Measurements from ENCODE around the gene SLC43A2.

SLC43A2 gene

DNA sequence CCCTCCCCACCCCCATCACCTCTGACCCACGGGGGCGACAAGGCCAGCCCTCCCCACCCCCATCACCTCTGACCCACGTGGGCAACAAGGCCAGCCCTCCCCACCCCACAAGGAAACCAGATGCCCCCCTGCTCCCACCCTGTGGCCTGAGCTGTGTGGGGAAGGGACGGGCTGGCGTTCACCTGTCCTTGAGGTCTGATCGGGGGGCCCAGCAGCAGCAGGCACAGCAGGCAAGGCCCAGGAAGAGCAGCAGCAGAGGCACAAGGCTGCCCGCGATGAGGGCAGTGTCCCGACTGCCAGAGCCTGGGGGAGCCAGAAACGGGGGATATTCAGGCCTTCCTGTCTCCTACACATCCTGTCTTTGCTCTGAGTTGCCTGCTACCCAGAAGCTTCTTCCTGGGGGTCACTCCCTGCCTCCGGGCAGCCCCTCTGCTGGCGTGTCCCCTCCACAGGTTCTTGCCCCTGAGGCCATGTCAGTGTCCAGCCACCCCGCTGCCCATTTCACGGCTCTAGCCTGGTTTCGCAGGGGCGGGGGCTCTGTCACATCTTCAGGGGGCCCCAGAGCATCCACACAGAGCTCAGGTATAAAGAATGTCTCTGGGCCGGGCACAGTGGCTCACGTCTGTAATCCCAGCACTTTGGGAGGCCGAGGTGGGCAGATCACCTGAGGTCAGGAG, 10.1 kb upstream of the SLC43A2 start:
- H3K27me3 ChIP-seq (ENCODE audit: low read depth), result no peaks in the 10 kb centered on the region
- H3K36me3 ChIP-seq (replicated peaks), result no peaks in the 10 kb centered on the region
- no peak overlapping the region for H3K4me3 ChIP-seq
- in situ Hi-C loops (cut with MboI; ENCODE audit: low sequenced_read_pairs), result loop anchor here (25.0 kb wide), 1 partner anchor 399 kb away; the partner anchor contains the start of genes DPH1, OVCA2 and RTN4RL1
- DNase-seq (ENCODE audit: low spot score in 2 of 2), result no peak
- no peaks in the 10 kb centered on the region; the same call in 1 of the 2 replicates for H3K4me1 ChIP-seq
- no peaks in the 10 kb centered on the region for H3K9me3 ChIP-seq

- in situ Hi-C loops (cut with MboI; ENCODE audit: low sequenced_read_pairs), result loop anchor here (25.0 kb wide), 1 partner anchor 399 kb away; the partner anchor contains the start of genes DPH1, OVCA2 and RTN4RL1
- no peaks in the 10 kb centered on the region for H3K27me3 ChIP-seq (ENCODE audit: low read depth)
- no peaks in the 10 kb centered on the region for H3K9me3 ChIP-seq
- DNase-seq (ENCODE audit: low spot score in 2 of 2), result no peak
- H3K4me1 ChIP-seq, result no peaks in the 10 kb centered on the region
- no peaks in the 10 kb centered on the region for H3K36me3 ChIP-seq (replicated peaks)
- H3K4me3 ChIP-seq, result no peak overlapping the region
Measured at GRCh38 chr17:1638171-1638590, 9.5 kb upstream of the SLC43A2 start.

GRCh38 chr17:1636732-1637285, 8.2 kb upstream of the SLC43A2 start:
- DNase-seq (ENCODE audit: low spot score in 2 of 2), result no peak
- H3K27me3 ChIP-seq (ENCODE audit: low read depth), result no peaks in the 10 kb centered on the region
- in situ Hi-C loops (cut with MboI; ENCODE audit: low sequenced_read_pairs), result loop anchor here (25.0 kb wide), 1 partner anchor 400 kb away; the partner anchor contains the start of genes DPH1, OVCA2 and RTN4RL1
- no peaks in the 10 kb centered on the region for H3K9me3 ChIP-seq
- no peaks in the 10 kb centered on the region for H3K36me3 ChIP-seq (replicated peaks)
- no peaks in the 10 kb centered on the region for H3K4me1 ChIP-seq
- no peak overlapping the region for H3K4me3 ChIP-seq

DNA sequence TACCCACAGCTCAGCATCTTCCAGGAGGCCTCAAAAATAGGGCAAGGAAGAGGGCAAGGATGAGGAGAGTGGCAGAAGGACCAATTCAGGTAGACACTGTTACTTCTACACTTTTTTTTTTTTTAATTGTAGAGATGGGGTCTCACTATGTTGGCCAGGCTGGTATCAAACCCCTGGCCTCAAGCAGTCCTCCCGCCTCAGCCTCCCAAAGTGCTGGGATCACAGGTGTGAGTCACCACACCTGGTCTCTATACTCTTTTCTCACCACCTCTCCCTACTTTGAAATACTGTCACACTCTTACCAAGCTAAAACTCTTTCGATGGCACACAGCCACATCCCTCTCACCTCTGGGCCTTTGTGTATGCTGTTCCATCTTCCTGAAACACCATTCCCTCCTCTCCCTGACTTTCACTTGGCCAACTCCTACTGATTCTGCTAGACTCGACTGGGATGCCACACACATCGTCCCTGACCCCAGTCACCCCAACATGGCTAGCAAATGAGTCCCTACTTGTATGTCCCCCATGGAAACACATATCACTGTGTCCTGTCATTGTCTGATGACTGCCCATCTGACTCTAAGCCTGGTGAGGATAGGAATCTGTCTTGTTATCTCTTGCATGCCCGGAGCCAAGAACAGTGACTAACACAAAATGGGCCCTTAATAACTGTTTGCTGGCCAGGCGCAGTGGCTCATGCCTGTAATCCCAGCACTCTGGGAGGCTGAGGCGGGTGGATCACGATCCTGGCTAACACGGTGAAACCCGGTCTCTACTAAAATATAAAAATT, 7.2 kb upstream of the SLC43A2 start:
- DNase-seq (ENCODE audit: low spot score in 2 of 2), result no peak
- in situ Hi-C loops (cut with MboI; ENCODE audit: low sequenced_read_pairs), result loop anchor here (25.0 kb wide), 1 partner anchor 401 kb away; the partner anchor contains the start of genes DPH1, OVCA2 and RTN4RL1
- Histone ChIP-seq H3K27me3 (ENCODE audit: low read depth) (no peaks in the 10 kb centered on the region), H3K36me3 (replicated peaks) (no peaks in the 10 kb centered on the region), H3K4me1 (no peaks in the 10 kb centered on the region), H3K9me3 (no peaks in the 10 kb centered on the region), H3K4me3 (no peak overlapping the region)

- in situ Hi-C loops (cut with MboI; ENCODE audit: low sequenced_read_pairs), result loop anchor here (25.0 kb wide), 1 partner anchor 402 kb away; the partner anchor contains the start of genes DPH1, OVCA2 and RTN4RL1
- no peak overlapping the region for H3K4me3 ChIP-seq
- no peaks in the 10 kb centered on the region for H3K36me3 ChIP-seq (replicated peaks)
- H3K27me3 ChIP-seq (ENCODE audit: low read depth), result no peaks in the 10 kb centered on the region
- H3K9me3 ChIP-seq, result no peaks in the 10 kb centered on the region
- no peaks in the 10 kb centered on the region for H3K4me1 ChIP-seq
- no peak for DNase-seq (ENCODE audit: low spot score in 2 of 2)
Measured at GRCh38 chr17:1634841-1635650, 6.4 kb upstream of the SLC43A2 start.

DNA sequence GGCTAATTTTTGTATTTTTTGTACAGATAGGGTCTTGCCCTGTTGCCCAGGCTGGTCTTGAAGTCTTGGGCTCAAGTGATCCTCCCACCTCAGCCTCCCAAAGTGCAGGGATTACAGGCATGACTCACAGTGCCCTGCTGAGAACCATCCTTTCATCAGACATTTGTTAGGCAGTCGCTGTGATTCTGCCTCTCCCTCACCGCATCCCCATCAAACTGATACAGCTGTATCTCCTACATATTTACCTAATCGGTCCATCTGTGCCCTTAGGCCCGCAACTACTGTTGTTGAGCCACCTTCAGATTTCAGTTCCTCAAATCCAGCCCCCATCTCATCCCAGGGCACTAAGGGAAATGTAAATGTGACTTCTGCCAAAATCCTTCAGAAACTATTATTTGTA, 2.0 kb upstream of the SLC43A2 start:
- no peak for DNase-seq (ENCODE audit: low spot score in 2 of 2)
- no peaks in the 10 kb centered on the region for H3K9me3 ChIP-seq
- in situ Hi-C loops (cut with MboI; ENCODE audit: low sequenced_read_pairs), result loop anchor here (25.0 kb wide), 1 partner anchor 407 kb away; the partner anchor contains the start of genes DPH1, OVCA2 and RTN4RL1
- H3K4me3 ChIP-seq, result no peak overlapping the region
- no peaks in the 10 kb centered on the region for H3K27me3 ChIP-seq (ENCODE audit: low read depth)
- no peaks in the 10 kb centered on the region for H3K36me3 ChIP-seq (replicated peaks)
- peaks cover 20% of the 10 kb centered on the region for H3K4me1 ChIP-seq

GRCh38 chr17:1629504-1630310, 1.1 kb upstream of the SLC43A2 start:
- H3K4me3 ChIP-seq, result peak overlapping the region; percentile 91
- peaks cover 29% of the 10 kb centered on the region for H3K4me1 ChIP-seq
- H3K27me3 ChIP-seq (ENCODE audit: low read depth), result no peaks in the 10 kb centered on the region
- no peaks in the 10 kb centered on the region for H3K36me3 ChIP-seq (replicated peaks)
- in situ Hi-C loops (cut with MboI; ENCODE audit: low sequenced_read_pairs), result loop anchor here (25.0 kb wide), 1 partner anchor 408 kb away; the partner anchor contains the start of genes DPH1, OVCA2 and RTN4RL1
- H3K9me3 ChIP-seq, result no peaks in the 10 kb centered on the region
- peak in 1 of 2 experiments; percentile 76 for DNase-seq (ENCODE audit: low spot score in 2 of 2)

- peak overlapping the region; percentile 91 for H3K4me3 ChIP-seq
- peaks cover 29% of the 10 kb centered on the region for H3K4me1 ChIP-seq
- H3K27me3 ChIP-seq (ENCODE audit: low read depth), result no peaks in the 10 kb centered on the region
- in situ Hi-C loops (cut with MboI; ENCODE audit: low sequenced_read_pairs), result loop anchor here (25.0 kb wide), 1 partner anchor 408 kb away; the partner anchor contains the start of genes DPH1, OVCA2 and RTN4RL1
- H3K36me3 ChIP-seq (replicated peaks), result no peaks in the 10 kb centered on the region
- no peaks in the 10 kb centered on the region for H3K9me3 ChIP-seq
- DNase-seq (ENCODE audit: low spot score in 2 of 2), result peak; percentile 94 to 99
Measured at GRCh38 chr17:1628856-1629503, 346 bp upstream of the SLC43A2 start.

GRCh38 chr17:1627182-1627981, 1.3 kb downstream of the SLC43A2 start:
- Histone ChIP-seq H3K27me3 (ENCODE audit: low read depth) (no peaks in the 10 kb centered on the region), H3K4me1 (peaks cover 29% of the 10 kb centered on the region), H3K9me3 (no peaks in the 10 kb centered on the region), H3K36me3 (replicated peaks) (peaks cover 5% of the 10 kb centered on the region; the same call in 1 of the 2 replicates), H3K4me3 (peak overlapping the region; percentile 91)
- in situ Hi-C loops (cut with MboI; ENCODE audit: low sequenced_read_pairs), result loop anchor here (25.0 kb wide), 1 partner anchor 410 kb away; the partner anchor contains the start of genes DPH1, OVCA2 and RTN4RL1
- peak in 1 of 2 experiments; percentile 40 for DNase-seq (ENCODE audit: low spot score in 2 of 2)

DNA sequence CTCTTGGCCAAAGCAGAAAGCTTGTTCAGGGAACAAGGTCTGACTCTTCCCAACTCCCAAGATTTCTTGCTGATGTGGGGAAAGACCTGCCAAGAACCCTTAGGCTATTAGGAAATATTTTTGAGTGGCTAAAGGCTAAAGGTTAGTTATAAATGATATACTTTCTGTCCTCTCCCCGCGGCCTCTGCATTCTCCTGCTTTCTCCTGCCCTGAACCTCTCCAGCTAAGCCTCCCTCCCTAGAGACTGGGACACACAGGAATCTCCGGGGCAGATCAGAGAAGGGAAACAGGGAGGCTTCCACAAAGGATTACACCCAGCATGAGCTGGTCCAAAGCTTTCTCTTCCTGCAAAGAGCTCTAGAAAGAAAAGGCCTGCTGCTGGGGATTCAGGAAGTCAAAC, 2.3 kb downstream of the SLC43A2 start:
- Histone ChIP-seq H3K4me3 (peak overlapping the region; percentile 91), H3K36me3 (replicated peaks) (peaks cover 8% of the 10 kb centered on the region; the same call in 1 of the 2 replicates), H3K4me1 (peaks cover 29% of the 10 kb centered on the region), H3K27me3 (ENCODE audit: low read depth) (no peaks in the 10 kb centered on the region), H3K9me3 (no peaks in the 10 kb centered on the region)
- peak; percentile 57 to 64 for DNase-seq (ENCODE audit: low spot score in 2 of 2)
- in situ Hi-C loops (cut with MboI; ENCODE audit: low sequenced_read_pairs), result loop anchor here (25.0 kb wide), 1 partner anchor 411 kb away; the partner anchor contains the start of genes DPH1, OVCA2 and RTN4RL1

- H3K4me3 ChIP-seq, result no peak overlapping the region
- in situ Hi-C loops (cut with MboI; ENCODE audit: low sequenced_read_pairs), result loop anchor here (25.0 kb wide), 1 partner anchor 412 kb away; the partner anchor contains the start of genes DPH1, OVCA2 and RTN4RL1
- H3K36me3 ChIP-seq (replicated peaks), result peaks cover 12% of the 10 kb centered on the region
- no peak for DNase-seq (ENCODE audit: low spot score in 2 of 2)
- H3K9me3 ChIP-seq, result no peaks in the 10 kb centered on the region
- H3K27me3 ChIP-seq (ENCODE audit: low read depth), result no peaks in the 10 kb centered on the region
- H3K4me1 ChIP-seq, result peaks cover 29% of the 10 kb centered on the region
Measured at GRCh38 chr17:1625581-1625980, 3.1 kb downstream of the SLC43A2 start.
